A204.1 (cell line): ENCODE data around the gene PIH1D2.
"Not testable (repeated sequence)": the region's sequence is repeated elsewhere in the genome, so short reads cannot be mapped to it uniquely, and the experiment has no call there.

Experiments
- FAIRE-seq: peaks from 2 replicates; lab custom pipeline; 2012; peaks lifted over from hg19 to GRCh38; lab: Jason Lieb, UNC

PIH1D2 gene, protein sequence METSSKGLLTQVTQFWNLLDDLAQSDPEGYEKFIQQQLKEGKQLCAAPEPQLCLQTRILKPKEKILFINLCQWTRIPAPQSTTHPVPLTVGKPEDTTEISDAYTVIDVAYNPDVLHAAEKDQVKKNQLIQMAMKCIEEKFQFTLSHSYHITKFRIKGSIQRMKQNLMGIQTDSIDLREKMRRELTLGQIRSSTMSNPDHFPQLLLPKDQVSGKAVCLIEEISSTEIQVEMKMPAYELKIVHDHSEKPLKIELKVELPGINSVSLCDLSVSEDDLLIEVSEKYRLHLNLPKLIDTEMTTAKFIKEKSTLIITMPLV

DNA sequence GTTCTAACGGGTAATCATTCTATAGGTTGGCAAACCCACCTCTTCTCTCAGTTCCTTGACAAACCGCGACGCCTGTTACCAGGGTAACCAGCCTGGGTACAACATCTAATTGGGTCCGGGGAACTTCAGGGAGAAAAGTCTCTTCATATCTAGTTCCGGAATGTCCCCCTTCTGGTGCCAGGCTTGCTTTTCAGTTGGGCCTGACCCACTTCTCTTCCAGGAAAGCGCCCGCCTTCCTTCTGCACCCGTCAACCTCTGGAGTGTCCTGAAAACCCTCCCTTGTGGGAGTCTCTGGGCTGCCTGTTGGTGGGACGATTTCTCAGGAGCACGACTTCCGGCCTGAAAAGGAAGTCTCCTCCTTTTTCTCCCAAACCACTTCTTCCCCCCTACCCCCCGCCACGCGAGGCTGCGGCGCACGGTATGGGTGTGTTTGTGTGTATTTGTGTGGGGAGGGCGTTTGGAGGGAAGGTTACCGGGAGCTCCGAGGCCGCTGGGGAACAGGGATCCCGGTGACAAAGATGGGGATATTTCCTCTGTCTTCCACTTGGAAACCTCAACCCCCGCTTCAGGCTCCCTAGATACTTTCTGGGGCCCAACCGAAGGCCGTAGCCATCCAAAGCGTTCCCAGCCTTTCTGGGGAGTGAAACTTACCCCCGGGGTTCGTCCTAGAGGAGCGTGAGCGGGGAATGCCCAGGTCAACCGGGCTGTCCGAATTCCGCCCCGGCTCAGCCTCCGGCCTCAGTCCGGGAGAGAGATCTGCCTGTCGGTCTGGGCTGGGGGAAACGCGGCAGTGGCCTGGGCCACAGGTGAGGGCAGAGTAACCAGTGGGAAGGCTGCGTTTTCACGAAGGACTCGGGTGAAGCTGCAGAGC lies at the start of gene PIH1D2, which contains the start of gene NKAPD1:
Gene PIH1D2 (minus strand): TSS at position 77 of the 871 bp plus-strand sequence. CDS start 843 bp downstream, outside the sequence.
Gene NKAPD1 (plus strand): TSS at position 359 of the 871 bp plus-strand sequence. CDS start 1,276 bp downstream, outside the sequence.
- FAIRE-seq: peak; percentile 23

DNA sequence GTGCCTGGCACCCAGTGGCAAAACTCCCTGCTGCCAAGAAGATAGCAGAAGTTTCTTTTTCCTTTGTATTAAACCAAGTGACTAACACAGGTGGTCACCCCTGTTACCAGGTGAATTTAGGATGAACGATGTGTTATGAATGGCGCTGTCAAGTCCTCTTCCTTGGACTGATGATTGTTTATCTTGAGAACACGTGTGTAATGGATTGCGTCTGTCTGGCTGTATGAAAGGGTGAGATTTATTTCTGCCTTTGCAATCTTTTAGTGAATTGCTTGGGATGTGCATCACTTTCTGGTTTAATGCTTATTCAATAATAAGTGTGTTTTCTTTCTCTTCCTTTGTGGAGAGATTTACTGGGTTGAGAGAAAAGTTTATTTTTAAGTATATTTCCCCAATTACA lies 49.3 kb upstream of the PIH1D2 start:
- no peak for FAIRE-seq

DNA sequence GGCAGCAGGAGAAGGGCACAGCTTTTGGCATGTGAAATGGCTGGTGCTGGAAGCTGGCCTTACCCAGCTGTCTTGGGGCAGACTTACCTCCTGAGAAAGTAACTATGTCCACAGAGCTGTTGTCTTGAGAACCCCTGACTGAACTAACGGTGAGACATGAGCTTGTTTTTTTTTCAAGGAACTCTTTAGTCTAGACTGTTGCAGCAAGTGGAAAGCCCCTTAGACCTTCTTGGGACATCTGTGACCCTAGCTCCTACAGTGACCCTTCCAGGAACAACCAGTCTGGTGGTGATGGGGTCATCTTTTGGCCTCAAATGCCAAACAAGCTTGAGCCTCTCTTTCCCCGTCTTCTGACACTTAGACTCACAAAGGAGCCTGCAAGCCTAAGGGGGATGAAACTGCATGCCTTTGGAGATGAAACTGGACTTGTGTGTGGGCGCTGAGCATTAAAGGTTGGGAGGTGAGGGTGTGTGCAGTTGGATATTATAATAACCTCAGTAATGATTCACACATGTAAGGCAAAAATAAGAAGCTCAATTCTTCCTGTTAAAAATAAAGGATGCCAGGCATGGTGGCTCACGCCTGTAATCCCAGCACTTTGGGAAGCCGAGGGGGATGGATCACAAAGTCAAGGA lies 48.3 kb upstream of the PIH1D2 start:
- FAIRE-seq: no peak

DNA sequence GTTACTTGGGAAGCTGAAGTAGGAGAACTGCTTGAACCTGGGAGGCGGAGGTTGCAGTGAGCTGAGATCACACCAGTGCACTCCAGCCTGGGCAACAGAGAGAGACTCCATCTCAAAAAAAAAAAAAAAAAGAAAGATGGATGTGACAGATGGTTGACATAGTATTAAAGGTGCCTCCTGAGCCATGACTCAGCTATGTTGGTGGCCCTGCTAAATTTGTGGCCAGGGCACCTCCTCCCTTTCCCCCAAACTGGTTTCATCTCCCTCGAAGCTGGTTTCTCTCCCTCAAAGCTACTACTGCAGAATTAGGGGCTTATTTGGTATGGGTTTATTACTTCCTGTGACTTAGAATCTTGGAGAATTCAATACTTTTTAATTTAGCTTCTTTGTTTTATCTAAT lies 44.4 kb upstream of the PIH1D2 start:
- FAIRE-seq: no peak

DNA sequence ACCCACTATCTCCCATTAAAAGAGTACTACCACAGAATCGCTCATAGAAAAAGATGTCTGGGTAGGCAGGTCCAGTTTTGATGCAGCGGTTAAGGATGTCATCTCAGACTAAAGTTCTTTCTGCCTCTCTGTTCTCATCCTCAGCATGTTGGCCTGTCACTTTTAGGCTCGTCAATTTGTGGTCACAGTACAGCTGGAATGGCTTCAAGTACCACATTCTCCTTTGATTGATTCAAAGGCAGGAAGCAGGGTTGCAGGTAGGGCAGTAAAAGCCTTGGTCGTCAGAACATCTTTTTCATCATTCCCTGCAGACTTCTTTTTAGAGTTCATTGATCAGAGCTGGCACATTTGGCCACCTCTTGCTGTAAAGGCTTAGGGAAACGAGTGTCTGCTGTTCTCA lies 41.6 kb upstream of the PIH1D2 start:
- no peak for FAIRE-seq

DNA sequence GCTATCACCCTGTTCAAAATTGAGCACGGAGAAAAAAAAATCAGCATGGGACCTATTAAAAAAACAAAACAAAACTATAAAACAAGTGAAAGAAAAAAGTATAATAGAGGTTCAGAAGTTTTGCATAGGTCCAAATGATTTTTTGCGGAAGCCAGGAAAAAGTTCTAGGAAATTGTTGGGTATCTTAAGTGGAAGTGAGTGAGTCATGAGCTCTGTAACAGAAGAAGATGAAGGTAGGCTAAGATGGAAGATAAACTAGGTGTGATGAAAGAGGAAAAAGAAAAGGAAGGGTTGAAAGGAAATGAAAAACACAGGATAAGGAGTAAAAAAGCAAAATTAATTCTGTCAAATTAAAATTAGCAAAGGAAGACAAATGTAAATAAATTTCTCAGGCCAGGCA lies 40.6 kb upstream of the PIH1D2 start:
- FAIRE-seq: no peak

DNA sequence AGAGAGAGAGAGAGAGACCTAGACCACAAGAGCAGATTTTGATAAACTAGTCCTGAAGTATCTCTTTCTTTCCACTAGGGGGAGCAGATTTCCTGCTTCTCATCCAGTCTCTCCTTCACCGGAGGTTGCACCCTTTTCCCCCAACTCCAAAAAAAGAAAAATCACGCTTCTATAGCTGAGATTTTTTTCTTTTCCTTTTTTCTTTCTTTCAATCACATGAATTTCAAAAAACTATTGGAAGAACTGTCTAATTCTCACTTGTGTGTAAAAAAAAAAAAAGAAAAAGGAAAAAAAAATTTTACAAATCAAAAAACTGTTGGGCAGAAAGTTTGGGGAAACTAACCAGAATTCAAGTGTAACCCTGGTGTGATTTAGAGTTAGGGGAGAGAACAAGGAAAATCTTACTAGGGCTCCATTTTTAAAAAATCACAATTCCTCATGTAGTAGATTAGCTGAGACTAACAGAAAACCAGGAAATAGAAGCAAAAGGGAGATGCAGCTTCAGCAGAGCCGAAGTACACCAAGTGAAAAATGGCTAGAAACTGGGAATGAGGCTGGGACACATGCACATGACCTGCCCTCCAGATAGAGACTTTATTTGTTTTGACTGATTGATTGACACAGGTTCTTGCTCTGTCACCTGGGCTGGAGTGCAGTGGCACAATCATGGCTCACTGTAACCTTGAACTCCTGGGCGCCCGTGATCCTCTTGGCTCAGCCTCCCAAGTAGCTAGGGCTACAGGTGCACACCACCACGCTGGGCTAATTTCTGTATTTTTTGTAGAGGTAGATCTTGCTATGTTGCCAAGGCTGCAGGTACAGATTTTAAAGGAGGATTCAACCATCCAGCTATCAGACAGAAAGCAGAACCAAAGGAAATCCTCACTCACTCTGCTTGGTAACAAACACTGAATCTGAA lies 40.0 kb upstream of the PIH1D2 start:
- peak; percentile 88 for FAIRE-seq

DNA sequence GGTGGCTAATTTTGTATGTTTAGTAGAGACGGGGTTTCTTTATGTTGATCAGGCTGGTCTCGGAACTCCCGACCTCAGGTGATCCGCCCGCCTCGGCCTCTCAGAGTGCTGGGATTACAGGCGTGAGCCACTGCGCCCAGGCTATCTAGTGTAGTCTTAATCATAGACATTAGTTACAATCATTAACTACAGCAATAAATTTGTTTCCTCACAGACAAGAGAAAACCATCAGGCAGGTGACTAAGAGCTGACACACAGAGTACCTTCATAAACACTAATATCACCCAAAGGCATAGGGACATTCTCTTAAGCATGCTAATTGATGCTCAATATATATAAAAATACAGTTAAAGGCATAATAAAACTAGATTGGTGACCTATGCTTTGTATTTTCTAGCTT lies 32.3 kb upstream of the PIH1D2 start:
- no peak for FAIRE-seq

DNA sequence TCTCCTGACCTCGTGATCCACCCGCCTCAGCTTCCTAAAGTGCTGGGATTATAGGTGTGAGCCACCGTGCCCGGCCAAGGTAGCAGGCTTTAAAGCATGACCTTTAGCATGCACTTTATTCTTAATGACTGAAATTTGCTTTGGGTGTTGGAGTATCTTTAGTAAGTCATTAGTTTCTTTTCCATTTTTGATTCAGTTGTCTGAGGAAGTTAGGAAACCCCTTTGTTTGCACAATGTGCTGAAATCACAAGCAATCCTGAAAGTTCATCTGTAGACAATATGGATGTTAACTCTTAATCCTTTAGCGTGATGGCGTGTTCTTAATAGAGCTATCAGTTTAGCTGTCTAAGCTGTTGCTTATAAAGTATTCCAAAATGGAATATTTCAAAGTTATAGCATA lies 29.6 kb upstream of the PIH1D2 start:
- FAIRE-seq: no peak

DNA sequence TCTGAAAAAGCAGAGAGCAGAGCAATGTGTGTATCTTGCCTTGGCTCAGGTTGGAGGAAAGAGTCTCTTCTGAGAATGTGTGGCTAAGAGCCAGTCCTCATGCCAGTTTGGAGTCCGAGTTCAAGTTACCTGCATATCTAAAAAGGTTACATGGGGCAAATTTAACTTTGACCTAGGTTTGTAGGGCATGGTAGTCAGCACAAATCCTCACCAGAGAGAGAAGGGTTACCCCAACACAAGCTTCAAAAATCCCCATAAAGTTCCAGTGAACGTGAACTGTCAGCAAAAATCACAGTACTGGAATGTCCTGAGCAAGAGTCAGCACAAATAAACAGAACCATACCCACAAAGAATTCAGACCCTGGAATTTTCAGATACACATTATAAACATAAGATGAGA lies 26.6 kb upstream of the PIH1D2 start:
- no peak for FAIRE-seq

DNA sequence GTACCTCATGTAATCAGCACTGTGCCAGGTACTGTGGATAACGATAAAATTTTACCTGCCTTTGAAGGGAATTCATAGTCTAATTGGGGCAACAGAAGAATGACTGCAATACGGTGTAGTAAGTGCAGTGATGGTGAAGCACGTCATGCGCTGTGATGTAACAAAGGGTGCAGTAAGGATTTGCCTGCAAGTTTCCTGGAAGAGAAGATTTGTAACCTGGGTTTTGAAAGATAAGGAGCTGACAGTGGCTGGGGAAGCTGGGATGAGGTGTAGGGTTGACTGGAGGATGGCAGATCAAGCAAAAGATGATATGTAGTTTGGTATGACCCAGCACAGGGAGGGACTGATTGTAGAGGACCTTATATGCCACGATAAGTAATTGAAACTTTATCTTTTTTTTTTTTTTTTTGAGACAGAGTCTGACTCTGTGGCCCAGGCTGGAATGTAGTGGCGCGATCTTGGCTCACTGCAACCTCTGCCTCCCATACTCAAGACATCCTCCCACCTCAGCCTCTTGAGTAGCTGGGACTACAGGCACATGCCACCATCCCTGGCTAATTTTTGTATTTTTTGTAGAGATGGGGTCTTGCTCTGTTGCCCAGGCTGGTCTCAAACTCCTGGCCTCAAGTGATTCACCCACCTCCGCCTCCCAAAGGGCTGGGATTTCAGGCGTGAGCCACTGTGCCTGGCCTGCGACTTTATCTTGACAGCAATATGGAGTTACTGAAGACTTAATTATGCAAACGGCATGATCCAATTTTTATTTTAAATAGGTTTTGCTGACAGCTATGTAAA lies 24.1 kb upstream of the PIH1D2 start:
- no peak for FAIRE-seq

DNA sequence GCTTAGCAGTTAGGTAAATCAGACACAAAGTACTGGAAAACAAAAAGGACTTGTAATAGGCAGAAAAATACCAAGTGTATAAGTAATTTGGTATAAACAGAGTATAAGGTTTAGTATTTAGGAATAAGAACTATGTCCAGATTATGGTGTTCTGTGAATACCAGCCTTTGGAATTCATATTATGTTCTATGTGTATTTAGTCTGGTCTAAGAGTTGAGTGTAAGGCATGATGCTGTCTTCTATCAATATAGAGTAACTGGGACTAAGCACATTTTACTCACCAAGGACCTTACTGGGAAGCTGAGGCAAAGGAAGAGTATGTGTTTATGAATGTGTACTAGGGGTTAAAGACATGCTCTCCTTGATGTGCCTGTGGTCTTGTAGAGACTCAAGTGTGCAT lies 22.4 kb upstream of the PIH1D2 start:
- FAIRE-seq: no peak

DNA sequence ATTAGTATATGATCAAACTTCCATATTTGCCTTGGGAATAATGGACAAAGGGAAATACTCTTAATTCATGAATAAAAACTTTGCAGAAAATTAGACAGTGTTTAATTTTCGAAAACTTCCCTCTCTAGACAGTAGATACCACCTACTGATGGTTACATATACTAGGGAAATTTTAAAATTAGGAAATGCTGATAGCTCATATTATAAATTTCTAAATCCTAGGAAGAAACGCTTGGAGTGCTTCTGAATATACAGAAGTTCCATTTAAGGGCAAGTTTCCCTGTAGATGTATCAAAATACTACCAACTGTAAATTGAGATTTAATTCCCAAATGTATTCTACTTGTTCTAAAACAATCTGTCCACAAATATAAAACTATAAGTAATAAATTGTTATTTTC lies 21.5 kb upstream of the PIH1D2 start:
- not testable (repeated sequence) for FAIRE-seq

DNA sequence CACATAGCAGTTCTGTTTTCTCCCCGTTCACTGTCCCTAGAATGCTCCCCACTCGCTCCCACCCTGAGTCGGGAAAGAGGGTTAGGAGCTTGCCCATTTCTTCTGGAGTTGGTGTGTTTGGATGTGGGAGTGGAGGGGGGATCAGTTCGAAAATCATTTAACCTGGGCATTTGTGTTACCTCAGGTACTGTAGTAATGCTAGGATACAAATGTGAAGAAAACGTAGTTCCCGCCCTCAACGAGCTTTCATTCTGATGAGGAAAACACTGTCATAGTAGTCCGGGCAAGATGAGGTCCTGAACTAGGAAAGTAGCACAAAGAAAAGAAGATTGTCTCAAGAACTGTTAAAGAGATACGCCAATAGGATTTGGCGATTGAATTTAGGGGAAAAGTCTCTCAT lies 13.4 kb upstream of the PIH1D2 start:
- no peak for FAIRE-seq

DNA sequence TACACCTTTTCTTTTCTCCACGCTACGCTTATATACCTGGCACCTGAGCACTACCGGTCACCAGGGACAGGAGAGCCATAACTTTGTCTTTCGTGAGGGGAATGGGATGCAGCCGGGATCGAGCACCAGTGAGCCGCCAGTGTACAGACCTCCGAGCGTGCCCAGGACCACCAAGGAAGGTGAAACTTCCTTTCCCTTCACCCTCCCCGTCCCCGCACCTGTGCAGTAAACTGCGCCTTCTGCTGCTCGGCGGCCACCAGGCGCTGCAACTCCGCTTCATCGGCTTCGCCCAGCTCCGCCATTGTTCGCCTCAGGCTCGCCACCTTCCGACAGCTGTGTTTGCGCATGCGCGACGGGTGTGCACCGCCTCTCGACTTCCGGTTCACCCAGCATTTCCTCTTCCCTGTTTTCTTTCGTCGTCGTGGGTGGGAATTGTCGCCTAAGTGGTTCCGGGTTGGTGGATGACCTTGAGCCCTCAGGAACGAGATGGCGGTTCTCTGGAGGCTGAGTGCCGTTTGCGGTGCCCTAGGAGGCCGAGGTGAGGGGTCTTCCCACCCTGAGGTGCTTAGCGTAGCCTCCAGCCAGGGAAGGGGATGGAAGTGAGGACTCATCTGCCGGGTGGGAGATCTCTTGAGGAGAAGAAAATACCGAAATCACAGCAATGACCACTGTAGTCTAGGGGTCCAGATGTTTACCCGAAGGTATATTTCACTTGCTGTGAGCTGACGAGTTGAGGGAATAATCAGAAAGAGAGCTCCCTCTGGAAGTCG lies 12.8 kb upstream of the PIH1D2 start, which contains the start of the genes SDHD and TIMM8B:
Gene SDHD (plus strand): TSS at position 452 of the 770 bp plus-strand sequence. CDS start 35 bp downstream, at position 487.
Gene TIMM8B (minus strand): TSS at position 335 of the 770 bp plus-strand sequence. CDS start 33 bp downstream, at position 302.
- FAIRE-seq: peak; percentile 89

DNA sequence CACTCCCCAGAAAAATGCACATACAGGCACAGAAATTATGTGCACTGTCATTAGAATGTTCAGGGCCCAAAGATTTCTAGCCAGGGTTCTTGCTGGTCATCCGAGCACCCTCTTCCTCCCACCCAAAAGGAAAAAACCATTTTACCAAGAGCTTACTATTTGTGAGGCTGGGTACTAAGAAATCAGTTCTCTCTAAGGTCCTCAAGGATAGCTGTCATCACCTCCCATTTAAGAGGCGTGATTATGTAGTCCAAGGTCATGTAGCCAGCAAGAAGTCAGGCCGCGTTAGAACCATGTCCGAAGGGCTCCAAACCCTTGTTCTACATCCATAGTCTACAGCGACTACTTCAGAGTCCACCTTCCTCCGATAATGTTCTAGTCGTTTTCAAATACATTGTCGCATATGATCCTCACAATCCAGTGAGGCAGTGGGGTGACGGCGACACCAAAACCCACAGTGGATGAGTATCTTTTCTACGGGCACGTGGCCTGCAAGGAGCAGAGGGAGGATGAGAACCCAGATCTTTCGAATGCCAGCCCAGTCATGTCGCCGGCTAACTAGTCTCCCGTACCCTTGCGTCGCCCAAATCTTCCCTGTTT lies 12.1 kb upstream of the PIH1D2 start:
- FAIRE-seq: no peak

DNA sequence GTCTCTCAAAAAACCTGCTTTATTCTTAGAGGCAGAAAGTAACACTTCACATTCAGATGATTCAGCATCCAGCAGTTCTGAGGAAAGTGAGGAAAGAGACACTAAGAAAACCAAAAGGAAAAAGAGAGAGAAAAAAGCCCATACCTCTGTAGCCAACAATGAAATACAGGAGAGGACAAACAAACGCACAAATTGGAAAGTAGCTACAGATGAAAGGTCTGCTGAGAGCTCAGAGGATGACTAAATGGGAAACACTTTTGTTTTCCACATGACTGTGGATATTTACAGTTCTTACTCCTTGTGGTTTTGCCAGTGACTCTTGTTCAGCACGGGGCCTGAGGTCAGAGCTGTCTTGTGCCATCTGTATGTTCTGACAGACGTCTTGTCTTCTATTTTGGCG lies 8.9 kb upstream of the PIH1D2 start:
- no peak for FAIRE-seq

DNA sequence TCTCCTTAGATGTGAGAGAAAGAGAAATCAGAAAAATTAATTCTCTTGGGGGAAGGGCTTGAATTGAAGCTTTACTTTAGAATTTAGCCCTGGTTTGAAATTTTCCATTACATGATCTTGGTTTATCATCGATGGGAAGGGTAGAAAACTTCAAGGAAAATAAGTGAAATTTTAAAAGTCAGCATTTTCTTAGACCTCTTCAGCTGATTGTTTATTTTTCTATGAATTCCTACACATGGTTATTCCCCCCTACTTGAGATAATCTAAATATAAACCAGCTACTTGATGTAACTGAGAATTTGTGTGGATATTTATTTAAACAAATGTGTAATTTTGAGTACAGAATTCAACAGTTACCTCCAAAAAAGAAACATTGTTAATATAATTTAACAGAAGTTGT lies 10.9 kb downstream of the PIH1D2 start:
- no peak for FAIRE-seq

DNA sequence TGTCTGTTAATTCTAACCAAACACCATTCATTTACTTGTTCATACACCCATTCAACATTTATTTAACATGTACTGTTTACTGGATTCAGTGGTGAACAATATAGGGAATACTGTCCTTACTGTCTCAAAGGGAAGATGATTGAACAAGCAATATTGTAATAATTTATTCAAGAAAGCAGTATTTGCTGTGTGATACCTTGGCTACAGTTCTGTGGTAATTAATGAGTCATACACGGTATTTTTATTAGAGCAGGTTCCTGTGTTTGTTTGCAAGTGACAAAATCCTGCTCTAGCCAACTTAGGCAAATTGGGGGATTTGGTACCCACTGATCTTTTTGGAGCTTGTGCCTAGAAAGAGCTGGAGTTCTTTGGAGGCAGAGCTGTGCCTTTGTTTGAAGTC lies 15.7 kb downstream of the PIH1D2 start:
- no peak for FAIRE-seq

DNA sequence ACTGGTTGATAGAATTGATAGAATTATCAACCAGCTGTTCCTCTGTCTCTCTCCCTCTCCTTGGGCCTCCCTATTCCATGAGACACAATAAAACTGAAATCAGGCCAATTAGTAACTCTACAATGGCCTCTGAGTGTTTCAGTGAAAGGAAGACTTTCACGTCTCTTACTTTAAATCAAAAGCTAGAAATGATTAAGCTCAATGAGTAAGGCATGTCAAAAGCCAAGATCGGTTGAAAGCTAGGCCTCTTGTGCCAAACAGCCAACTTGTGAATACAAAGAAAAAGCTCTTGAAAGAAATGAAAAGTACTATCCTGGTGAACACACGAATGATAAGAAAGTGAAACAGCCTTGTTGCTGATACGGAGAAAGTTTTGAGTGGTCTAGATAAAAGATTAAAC lies 16.6 kb downstream of the PIH1D2 start:
- no peak for FAIRE-seq
